ENCODE measurements around the gene GLB1L. TPM values are rescaled to one million over a fixed set of nuclear protein-coding genes. Genes with fewer than 3 reads are reported as not detected.

Gene GLB1L
- total RNA-seq, 1 donor from 2014 or later = 16.1 TPM

GRCh38 chr2:219253753-219254589 lies 8.7 kb upstream of the GLB1L start, which contains the start of gene TUBA4A:
TSS of gene TUBA4A (minus strand) at chr2:219253918. CDS start at chr2:219253858, 60 bp downstream.
- Mint-ChIP-seq H3K4me3 (peak within 1 kb of the TSS; percentile 84), H3K9me3 (no peaks in the 10 kb centered on the region), H3K27ac (peak within 1 kb of the TSS; percentile 64), H3K36me3 (no peaks in the 10 kb centered on the region), H3K4me1 (ENCODE audit: unreplicated experiment) (peaks cover 9% of the 10 kb centered on the region), H3K27me3 (peaks cover 61% of the 10 kb centered on the region)
- no peak for DNase-seq (ENCODE audit: extremely low spot score, unreplicated experiment)
- TF ChIP-seq CTCF (conservative IDR thresholded peaks at IDR 0.05) = no peak

- peak within 1 kb of the TSS; percentile 64 for H3K27ac Mint-ChIP-seq
- peaks cover 56% of the 10 kb centered on the region for H3K27me3 Mint-ChIP-seq
- H3K9me3 Mint-ChIP-seq = no peaks in the 10 kb centered on the region
- no peaks in the 10 kb centered on the region for H3K36me3 Mint-ChIP-seq
- peaks cover 14% of the 10 kb centered on the region for H3K4me1 Mint-ChIP-seq (ENCODE audit: unreplicated experiment)
- no peak for DNase-seq (ENCODE audit: extremely low spot score, unreplicated experiment)
- no peak for TF ChIP-seq CTCF (conservative IDR thresholded peaks at IDR 0.05)
- H3K4me3 Mint-ChIP-seq = peak within 1 kb of the TSS; percentile 84
Measured at GRCh38 chr2:219252900-219253752, 7.9 kb upstream of the GLB1L start, which contains the start of gene TUBA4B. TSS of gene TUBA4B (plus strand) at chr2:219253243. CDS start at chr2:219253408, 165 bp downstream.

- Mint-ChIP-seq H3K27me3 (peaks cover 56% of the 10 kb centered on the region), H3K4me3 (peak overlapping the region; percentile 83), H3K27ac (peak overlapping the region; percentile 64), H3K9me3 (no peaks in the 10 kb centered on the region), H3K36me3 (no peaks in the 10 kb centered on the region), H3K4me1 (ENCODE audit: unreplicated experiment) (peaks cover 14% of the 10 kb centered on the region)
- DNase-seq (ENCODE audit: extremely low spot score, unreplicated experiment) = no peak
- TF ChIP-seq CTCF (conservative IDR thresholded peaks at IDR 0.05) = no peak
Measured at GRCh38 chr2:219252570-219252899, 7.3 kb upstream of the GLB1L start.

GRCh38 chr2:219252084-219252483 lies 6.8 kb upstream of the GLB1L start:
- no peak for TF ChIP-seq CTCF (conservative IDR thresholded peaks at IDR 0.05)
- Mint-ChIP-seq H3K4me3 (peak overlapping the region; percentile 83), H3K9me3 (no peaks in the 10 kb centered on the region), H3K27ac (no peak overlapping the region), H3K4me1 (ENCODE audit: unreplicated experiment) (peaks cover 14% of the 10 kb centered on the region), H3K27me3 (peaks cover 56% of the 10 kb centered on the region), H3K36me3 (no peaks in the 10 kb centered on the region)
- no peak for DNase-seq (ENCODE audit: extremely low spot score, unreplicated experiment)

DNA sequence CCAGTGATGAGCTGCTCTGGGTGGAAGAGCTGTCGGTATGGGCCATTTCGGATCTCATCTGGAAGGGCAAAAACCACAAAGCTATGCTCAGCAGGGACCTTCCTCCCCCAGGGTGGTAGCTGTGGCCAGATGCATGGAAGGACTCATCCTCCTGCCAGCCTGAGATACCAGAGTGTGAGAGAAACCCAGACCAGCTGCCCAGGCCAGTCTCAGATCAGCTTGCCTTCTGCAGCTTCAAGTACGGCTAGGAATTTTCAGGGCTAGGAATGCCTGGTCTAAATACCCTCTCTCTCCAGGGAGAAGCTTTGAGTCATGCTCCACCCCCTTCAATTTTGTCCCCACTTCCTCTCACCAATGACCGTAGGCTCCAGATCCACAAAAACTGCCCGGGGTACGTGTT lies 6.4 kb upstream of the GLB1L start:
- TF ChIP-seq CTCF (conservative IDR thresholded peaks at IDR 0.05) = no peak
- Mint-ChIP-seq H3K9me3 (no peaks in the 10 kb centered on the region), H3K27ac (peak overlapping the region; percentile 11), H3K27me3 (peaks cover 56% of the 10 kb centered on the region), H3K36me3 (no peaks in the 10 kb centered on the region), H3K4me1 (ENCODE audit: unreplicated experiment) (peaks cover 14% of the 10 kb centered on the region), H3K4me3 (peak overlapping the region; percentile 83)
- DNase-seq (ENCODE audit: extremely low spot score, unreplicated experiment) = no peak
